GM19452 (cell line): ENCODE results near the gene CDH7.

Source experiments
- ATAC-seq: cut with Tn5 transposase; IDR thresholded peaks from one replicate; pipeline ENCODE4 v1.9.1; 2021; ENCODE audit not compliant: unreplicated experiment

The CDH7 gene

GRCh38 chr18:65750389-65751154 is at the start of gene CDH7:
CDH7 (plus strand) TSS chr18:65751012; CDS start chr18:65762843, 11,831 bp downstream.
- ATAC-seq: no peak

GRCh38 chr18:65704046-65704445 is 46.8 kb upstream of the CDH7 start:
- no peak for ATAC-seq

GRCh38 chr18:65706646-65707045 is 44.2 kb upstream of the CDH7 start:
- ATAC-seq: no peak

GRCh38 chr18:65711493-65711892 is 39.3 kb upstream of the CDH7 start:
- ATAC-seq: no peak

- no peak for ATAC-seq
Observed at GRCh38 chr18:65721619-65722018, 29.2 kb upstream of the CDH7 start.

GRCh38 chr18:65725251-65726050 is 25.4 kb upstream of the CDH7 start:
- ATAC-seq: no peak

- no peak for ATAC-seq
Observed at GRCh38 chr18:65735155-65735554, 15.7 kb upstream of the CDH7 start.

GRCh38 chr18:65737471-65737955 is 13.3 kb upstream of the CDH7 start:
- no peak for ATAC-seq

GRCh38 chr18:65746936-65747335 is 3.9 kb upstream of the CDH7 start:
- no peak for ATAC-seq

GRCh38 chr18:65748321-65748720 is 2.5 kb upstream of the CDH7 start:
- no peak for ATAC-seq

- no peak for ATAC-seq
Observed at GRCh38 chr18:65749841-65750240, 971 bp upstream of the CDH7 start.

- no peak for ATAC-seq
Observed at GRCh38 chr18:65751155-65752085, 608 bp downstream of the CDH7 start.

GRCh38 chr18:65752625-65753325 is 2.0 kb downstream of the CDH7 start:
- ATAC-seq: no peak

GRCh38 chr18:65753520-65753919 is 2.7 kb downstream of the CDH7 start:
- ATAC-seq: no peak

GRCh38 chr18:65754121-65754520 is 3.3 kb downstream of the CDH7 start:
- ATAC-seq: no peak

- ATAC-seq: no peak
Observed at GRCh38 chr18:65755616-65756015, 4.8 kb downstream of the CDH7 start.

- no peak for ATAC-seq
Observed at GRCh38 chr18:65760457-65760856, 9.6 kb downstream of the CDH7 start.

GRCh38 chr18:65761636-65762295 is 11.0 kb downstream of the CDH7 start:
- ATAC-seq: no peak

- ATAC-seq: no peak
Observed at GRCh38 chr18:65762556-65762955, 11.7 kb downstream of the CDH7 start.

GRCh38 chr18:65767406-65767805 is 16.6 kb downstream of the CDH7 start:
- no peak for ATAC-seq
